ENCODE measurements around the gene MEF2A. TPM values are rescaled to one million over a fixed set of nuclear protein-coding genes. Genes with fewer than 3 reads are reported as not detected.

MEF2A gene
- total RNA-seq, 1 donor from 2014 or later: 184 TPM

DNA sequence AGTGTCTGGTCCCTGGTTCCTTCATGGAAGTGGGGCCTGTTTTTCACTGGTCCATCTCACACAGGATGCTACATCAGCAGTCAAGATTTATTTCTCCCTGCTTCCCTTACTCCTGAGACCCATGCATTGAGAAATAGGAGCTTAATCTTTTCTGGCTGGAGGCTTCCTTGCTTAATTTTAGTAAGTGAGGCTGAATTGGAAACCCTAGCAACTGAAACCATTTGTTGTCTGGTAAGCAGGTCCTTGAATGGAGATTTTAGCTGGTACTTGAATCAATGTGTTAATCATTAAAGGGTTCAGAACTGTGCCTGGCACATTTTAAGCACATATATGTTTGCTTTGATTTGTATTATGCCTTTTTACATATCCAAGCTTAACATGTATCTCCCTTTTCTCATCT, 20.2 kb upstream of the MEF2A start:
- no peaks in the 10 kb centered on the region for H3K27me3 Mint-ChIP-seq (ENCODE audit: low read depth)
- TF ChIP-seq, protein P1, sequence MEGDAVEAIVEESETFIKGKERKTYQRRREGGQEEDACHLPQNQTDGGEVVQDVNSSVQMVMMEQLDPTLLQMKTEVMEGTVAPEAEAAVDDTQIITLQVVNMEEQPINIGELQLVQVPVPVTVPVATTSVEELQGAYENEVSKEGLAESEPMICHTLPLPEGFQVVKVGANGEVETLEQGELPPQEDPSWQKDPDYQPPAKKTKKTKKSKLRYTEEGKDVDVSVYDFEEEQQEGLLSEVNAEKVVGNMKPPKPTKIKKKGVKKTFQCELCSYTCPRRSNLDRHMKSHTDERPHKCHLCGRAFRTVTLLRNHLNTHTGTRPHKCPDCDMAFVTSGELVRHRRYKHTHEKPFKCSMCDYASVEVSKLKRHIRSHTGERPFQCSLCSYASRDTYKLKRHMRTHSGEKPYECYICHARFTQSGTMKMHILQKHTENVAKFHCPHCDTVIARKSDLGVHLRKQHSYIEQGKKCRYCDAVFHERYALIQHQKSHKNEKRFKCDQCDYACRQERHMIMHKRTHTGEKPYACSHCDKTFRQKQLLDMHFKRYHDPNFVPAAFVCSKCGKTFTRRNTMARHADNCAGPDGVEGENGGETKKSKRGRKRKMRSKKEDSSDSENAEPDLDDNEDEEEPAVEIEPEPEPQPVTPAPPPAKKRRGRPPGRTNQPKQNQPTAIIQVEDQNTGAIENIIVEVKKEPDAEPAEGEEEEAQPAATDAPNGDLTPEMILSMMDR (IDR thresholded peaks at IDR 0.05): no peak
- no peak overlapping the region for H3K27ac Mint-ChIP-seq (ENCODE audit: unreplicated experiment)

DNA sequence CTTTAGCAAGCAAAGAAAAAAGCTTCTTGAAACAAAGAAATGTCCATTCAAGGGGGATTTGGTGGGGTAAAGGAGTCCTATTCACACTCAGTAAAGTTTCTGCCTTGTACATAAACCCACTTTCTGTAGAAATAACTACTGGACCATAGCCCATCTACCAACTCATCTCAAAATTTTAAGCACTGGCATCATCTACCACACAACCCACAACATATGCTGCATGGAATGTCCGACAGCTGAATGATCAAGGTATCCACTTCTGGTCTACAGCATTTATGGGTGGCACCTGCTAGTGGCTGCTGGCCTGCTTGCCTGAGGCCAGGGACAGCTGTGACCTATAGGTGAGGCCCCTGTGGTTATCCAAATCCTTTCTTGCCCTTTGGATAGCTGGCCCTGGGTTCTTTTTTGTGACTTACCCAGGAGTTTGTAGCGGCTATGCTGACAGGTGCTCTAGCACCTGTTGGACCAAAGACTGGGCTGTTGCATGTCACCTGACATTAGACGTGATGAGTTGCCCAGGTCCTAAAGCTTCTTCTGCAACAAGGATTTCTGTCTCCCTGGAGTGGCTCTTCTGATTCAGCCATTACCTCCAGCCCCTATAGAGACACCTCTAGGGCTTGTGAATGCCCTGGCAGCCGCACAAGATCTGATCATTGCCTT, 19.2 kb upstream of the MEF2A start:
- Mint-ChIP-seq H3K36me3 (ENCODE audit: low read depth) (no peaks in the 10 kb centered on the region), H3K4me1 (ENCODE audit: low read depth) (peaks cover 4% of the 10 kb centered on the region), H3K9me3 (ENCODE audit: low read depth) (no peaks in the 10 kb centered on the region), H3K4me3 (ENCODE audit: unreplicated experiment) (no peak overlapping the region), H3K27ac (ENCODE audit: unreplicated experiment) (no peak overlapping the region), H3K27me3 (ENCODE audit: low read depth) (no peaks in the 10 kb centered on the region)
- TF ChIP-seq, protein P1 (IDR thresholded peaks at IDR 0.05): no peak
- no peak for DNase-seq (ENCODE audit: low spot score)

More for the DNA sequence above, 20.2 kb upstream of the MEF2A start:
- H3K9me3 Mint-ChIP-seq (ENCODE audit: low read depth): no peaks in the 10 kb centered on the region
- no peak overlapping the region for H3K4me3 Mint-ChIP-seq (ENCODE audit: unreplicated experiment)
- H3K36me3 Mint-ChIP-seq (ENCODE audit: low read depth): no peaks in the 10 kb centered on the region
- DNase-seq (ENCODE audit: low spot score): no peak
- H3K4me1 Mint-ChIP-seq (ENCODE audit: low read depth): peaks cover 4% of the 10 kb centered on the region

DNA sequence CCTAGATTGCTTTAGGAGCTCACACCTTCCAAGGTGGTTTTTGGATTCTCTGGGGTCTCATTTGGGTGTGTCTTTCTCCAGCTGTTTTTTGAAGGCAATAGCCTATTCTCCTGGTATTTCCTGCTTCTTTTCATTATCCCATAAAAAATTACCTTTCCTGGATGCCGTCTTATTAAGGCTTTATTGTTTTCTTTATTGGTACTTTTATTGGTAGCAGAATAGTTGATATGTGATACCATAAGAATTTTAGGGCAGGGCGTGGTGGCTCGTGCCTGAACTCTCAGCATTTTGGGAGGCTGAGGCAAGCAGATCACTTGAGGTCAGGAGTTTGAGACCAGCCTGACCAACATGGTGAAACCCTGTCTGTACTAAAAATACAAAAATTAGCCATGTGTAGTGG, 18.3 kb upstream of the MEF2A start:
- H3K27me3 Mint-ChIP-seq (ENCODE audit: low read depth): no peaks in the 10 kb centered on the region
- TF ChIP-seq, protein P1 (IDR thresholded peaks at IDR 0.05): no peak
- H3K36me3 Mint-ChIP-seq (ENCODE audit: low read depth): no peaks in the 10 kb centered on the region
- H3K4me1 Mint-ChIP-seq (ENCODE audit: low read depth): peaks cover 4% of the 10 kb centered on the region
- H3K9me3 Mint-ChIP-seq (ENCODE audit: low read depth): no peaks in the 10 kb centered on the region
- no peak overlapping the region for H3K4me3 Mint-ChIP-seq (ENCODE audit: unreplicated experiment)
- DNase-seq (ENCODE audit: low spot score): no peak
- H3K27ac Mint-ChIP-seq (ENCODE audit: unreplicated experiment): no peak overlapping the region

DNA sequence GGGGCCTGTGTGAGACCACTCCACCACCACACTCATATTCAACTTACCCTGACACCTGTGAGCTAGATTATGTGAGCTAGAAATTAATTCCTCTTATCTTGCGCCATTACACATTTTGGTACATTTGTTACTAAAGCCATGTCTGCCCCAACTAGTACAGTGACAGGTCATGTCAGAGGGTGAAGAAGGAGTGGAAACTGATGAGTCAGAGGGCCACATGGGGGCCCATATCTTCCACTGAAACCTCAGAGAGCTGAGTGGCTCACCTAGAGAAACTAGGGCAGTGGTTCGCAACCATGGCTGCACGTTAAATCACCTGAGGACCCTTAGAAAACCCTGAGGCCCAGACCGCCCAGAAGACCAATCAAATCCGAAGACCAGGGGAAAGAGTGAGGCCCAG, 15.7 kb upstream of the MEF2A start:
- H3K9me3 Mint-ChIP-seq (ENCODE audit: low read depth): no peaks in the 10 kb centered on the region
- no peak for DNase-seq (ENCODE audit: low spot score)

DNA sequence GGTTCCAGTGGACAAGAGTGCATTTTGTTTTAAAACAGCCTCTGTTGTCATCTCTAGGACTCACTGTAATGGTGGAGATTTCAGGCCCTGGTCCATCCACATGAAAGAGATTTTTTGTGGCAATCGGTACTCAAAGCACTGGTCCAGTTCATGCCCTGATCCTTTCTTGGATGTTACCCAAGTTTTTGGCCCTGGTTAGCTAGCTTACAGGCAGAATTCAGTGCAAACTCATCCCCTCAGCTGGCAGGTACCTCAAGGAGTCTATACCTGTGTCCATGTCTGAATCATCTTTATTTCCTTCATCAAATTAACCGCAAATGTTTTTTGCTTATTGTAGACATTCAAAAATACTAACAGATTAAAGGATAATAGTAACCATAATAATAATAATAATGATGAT, 13.7 kb upstream of the MEF2A start:
- Mint-ChIP-seq H3K27me3 (ENCODE audit: low read depth) (no peaks in the 10 kb centered on the region), H3K4me1 (ENCODE audit: low read depth) (peaks cover 4% of the 10 kb centered on the region), H3K9me3 (ENCODE audit: low read depth) (no peaks in the 10 kb centered on the region), H3K4me3 (ENCODE audit: unreplicated experiment) (no peak overlapping the region), H3K27ac (ENCODE audit: unreplicated experiment) (no peak overlapping the region), H3K36me3 (ENCODE audit: low read depth) (no peaks in the 10 kb centered on the region)
- TF ChIP-seq, protein P1 (IDR thresholded peaks at IDR 0.05): no peak
- no peak for DNase-seq (ENCODE audit: low spot score)

More for the DNA sequence above, 15.7 kb upstream of the MEF2A start:
- Mint-ChIP-seq H3K27me3 (ENCODE audit: low read depth) (no peaks in the 10 kb centered on the region), H3K36me3 (ENCODE audit: low read depth) (no peaks in the 10 kb centered on the region), H3K4me1 (ENCODE audit: low read depth) (no peaks in the 10 kb centered on the region), H3K4me3 (ENCODE audit: unreplicated experiment) (no peak overlapping the region), H3K27ac (ENCODE audit: unreplicated experiment) (no peak overlapping the region)
- TF ChIP-seq, protein P1 (IDR thresholded peaks at IDR 0.05): no peak
